Peyer's patch (tissue), 4 donors: ENCODE results near the gene NLRP5. TPM values are rescaled to one million over a fixed set of nuclear protein-coding genes. Genes with fewer than 3 reads are reported as not detected.

ENCODE experiments used
- DNase-seq, 3 donors: peaks; one replicate each; pipeline ENCODE4 v3.0.0-alpha.2; 2017 to 2019
- H3K27ac ChIP-seq, 4 donors: fragments of 200-600 bp; sonication (generic); one replicate each; pipeline ENCODE4 v1.5.1; 2016 to 2019
- H3K27me3 ChIP-seq, 2 donors: fragments of 200-600 bp; sonication (generic); one replicate each; pipeline ENCODE4 v1.5.1; 2019
- H3K36me3 ChIP-seq, 3 donors: fragments of 200-600 bp; sonication (generic); one replicate each; pipeline ENCODE4 v1.5.1; 2016 to 2019
- H3K4me1 ChIP-seq, 4 donors: fragments of 200-600 bp; sonication (generic); one replicate each; pipeline ENCODE4 v1.5.1; 2016 to 2019
- H3K4me3 ChIP-seq, 4 donors: fragments of 200-600 bp; sonication (generic); 1 replicate in 3 of 4; 2 replicates in 1 of 4; pipeline ENCODE4 v1.5.1; 2016 to 2019; ENCODE audit warnings: mild to moderate bottlenecking in 1 of 4
- H3K9me3 ChIP-seq, 4 donors: fragments of 200-600 bp; sonication (generic); one replicate each; pipeline ENCODE4 v1.5.1; 2016 to 2019; ENCODE audit warnings: mild to moderate bottlenecking in 1 of 4
- CTCF ChIP-seq, 6 experiments: fragments of 450-650 bp in 4 of 6; fragments of 200-600 bp in 2 of 6; sonication (generic) in 1 of 6; IDR thresholded peaks; one replicate each; pipeline ENCODE4 v1.5.1; 2017 to 2019; ENCODE audit warnings: antibody characterized with exemption in 6 of 6, mild to moderate bottlenecking in 3 of 6, moderate library complexity in 1 of 6
- POLR2A ChIP-seq, 2 donors: fragments of 450-650 bp; IDR thresholded peaks; one replicate each; pipeline ENCODE4 v1.5.1; 2017; ENCODE audit warnings: antibody characterized with exemption in 2 of 2, mild to moderate bottlenecking in 2 of 2, moderate library complexity in 2 of 2
- total RNA-seq, 4 donors: library from RNA; depleted of rRNA; stranded (reverse); fragments of >200 nt; gene quantifications; one replicate each; pipeline ENCODE4 v1.1.0, GENCODE V29; 2016

Gene NLRP5
- total RNA-seq, 4 donors from 2014 or later, result not detected

- H3K9me3 ChIP-seq, result no peaks in the 10 kb centered on the region
- no peak overlapping the region for H3K27ac ChIP-seq
- H3K4me1 ChIP-seq, result no peaks in the 10 kb centered on the region
- H3K27me3 ChIP-seq, result no peaks in the 10 kb centered on the region
- H3K36me3 ChIP-seq, result no peaks in the 10 kb centered on the region
- TF ChIP-seq POLR2A (IDR thresholded peaks at IDR 0.05) (no peak), CTCF (IDR thresholded peaks at IDR 0.05) (no peak)
- no peak overlapping the region for H3K4me3 ChIP-seq
- no peak for DNase-seq
Measured at GRCh38 chr19:55959996-55960675, 26.4 kb upstream of the NLRP5 start.

- no peak overlapping the region for H3K4me3 ChIP-seq
- H3K4me1 ChIP-seq, result no peaks in the 10 kb centered on the region
- no peaks in the 10 kb centered on the region for H3K27me3 ChIP-seq
- H3K27ac ChIP-seq, result no peak overlapping the region
- H3K36me3 ChIP-seq, result no peaks in the 10 kb centered on the region
- no peak for DNase-seq
- no peaks in the 10 kb centered on the region for H3K9me3 ChIP-seq
- TF ChIP-seq POLR2A (IDR thresholded peaks at IDR 0.05) (no peak), CTCF (IDR thresholded peaks at IDR 0.05) (no peak)
Measured at GRCh38 chr19:55962186-55962585, 24.4 kb upstream of the NLRP5 start.

- TF ChIP-seq CTCF (IDR thresholded peaks at IDR 0.05) (no peak), POLR2A (IDR thresholded peaks at IDR 0.05) (no peak)
- H3K27ac ChIP-seq, result no peak overlapping the region
- no peak overlapping the region for H3K4me3 ChIP-seq
- no peak for DNase-seq
- no peaks in the 10 kb centered on the region for H3K27me3 ChIP-seq
- H3K4me1 ChIP-seq, result no peaks in the 10 kb centered on the region
- H3K9me3 ChIP-seq, result no peaks in the 10 kb centered on the region
- H3K36me3 ChIP-seq, result no peaks in the 10 kb centered on the region
Measured at GRCh38 chr19:55973982-55974381, 12.6 kb upstream of the NLRP5 start.

GRCh38 chr19:55980415-55980814, 6.2 kb upstream of the NLRP5 start:
- H3K4me3 ChIP-seq, result no peak overlapping the region
- no peak for DNase-seq
- H3K36me3 ChIP-seq, result no peaks in the 10 kb centered on the region
- no peaks in the 10 kb centered on the region for H3K9me3 ChIP-seq
- H3K27me3 ChIP-seq, result no peaks in the 10 kb centered on the region
- H3K4me1 ChIP-seq, result no peaks in the 10 kb centered on the region
- TF ChIP-seq POLR2A (IDR thresholded peaks at IDR 0.05) (no peak), CTCF (IDR thresholded peaks at IDR 0.05) (no peak)
- H3K27ac ChIP-seq, result no peak overlapping the region

- DNase-seq, result no peak
- Histone ChIP-seq H3K4me3 (no peak overlapping the region), H3K27me3 (no peaks in the 10 kb centered on the region), H3K4me1 (no peaks in the 10 kb centered on the region), H3K9me3 (no peaks in the 10 kb centered on the region), H3K27ac (no peak overlapping the region), H3K36me3 (no peaks in the 10 kb centered on the region)
- TF ChIP-seq CTCF (IDR thresholded peaks at IDR 0.05) (no peak), POLR2A (IDR thresholded peaks at IDR 0.05) (no peak)
Measured at GRCh38 chr19:55985254-55985653, 1.3 kb upstream of the NLRP5 start.

GRCh38 chr19:55990831-55991230, 4.3 kb downstream of the NLRP5 start:
- no peak overlapping the region for H3K4me3 ChIP-seq
- no peak overlapping the region for H3K27ac ChIP-seq
- no peaks in the 10 kb centered on the region for H3K27me3 ChIP-seq
- H3K36me3 ChIP-seq, result no peaks in the 10 kb centered on the region
- H3K9me3 ChIP-seq, result no peaks in the 10 kb centered on the region
- DNase-seq, result no peak
- no peaks in the 10 kb centered on the region for H3K4me1 ChIP-seq
- TF ChIP-seq CTCF (IDR thresholded peaks at IDR 0.05) (no peak), POLR2A (IDR thresholded peaks at IDR 0.05) (no peak)
